TTC549 (cell line): Measurements from ENCODE around the gene PRSS27.
"Not testable (repeated sequence)": the region's sequence is repeated elsewhere in the genome, so short reads cannot be mapped to it uniquely, and the experiment has no call there.

Experiments
- FAIRE-seq: peaks from 2 replicates; lab custom pipeline; 2012; peaks lifted over from hg19 to GRCh38; lab: Jason Lieb, UNC

Gene PRSS27

GRCh38 chr16:2692251-2692947, 27.6 kb downstream of the PRSS27 start:
- no peak for FAIRE-seq

- no peak for FAIRE-seq
Measured at GRCh38 chr16:2691491-2692248, 28.4 kb downstream of the PRSS27 start.

- no peak for FAIRE-seq
Measured at GRCh38 chr16:2690852-2691251, 29.2 kb downstream of the PRSS27 start.

GRCh38 chr16:2689968-2690801, 29.8 kb downstream of the PRSS27 start:
- FAIRE-seq, result no peak

- FAIRE-seq, result not testable (repeated sequence)
Measured at GRCh38 chr16:2689422-2689821, 30.6 kb downstream of the PRSS27 start.

- FAIRE-seq, result no peak
Measured at GRCh38 chr16:2687531-2688308, 32.3 kb downstream of the PRSS27 start.

- no peak for FAIRE-seq
Measured at GRCh38 chr16:2686912-2687507, 33.0 kb downstream of the PRSS27 start.

- not testable (repeated sequence) for FAIRE-seq
Measured at GRCh38 chr16:2686075-2686474, 33.9 kb downstream of the PRSS27 start.

GRCh38 chr16:2683041-2683440, 37.0 kb downstream of the PRSS27 start:
- not testable (repeated sequence) for FAIRE-seq

- FAIRE-seq, result no peak
Measured at GRCh38 chr16:2682209-2683021, 37.6 kb downstream of the PRSS27 start, which contains the start of gene KCTD5. KCTD5 (plus strand) TSS chr16:2682523; CDS start chr16:2682549, 26 bp downstream.

GRCh38 chr16:2680360-2680759, 39.7 kb downstream of the PRSS27 start:
- FAIRE-seq, result not testable (repeated sequence)

- not testable (repeated sequence) for FAIRE-seq
Measured at GRCh38 chr16:2679902-2680301, 40.1 kb downstream of the PRSS27 start.

GRCh38 chr16:2678206-2678965, 41.6 kb downstream of the PRSS27 start:
- not testable (repeated sequence) for FAIRE-seq

GRCh38 chr16:2676937-2677336, 43.1 kb downstream of the PRSS27 start:
- FAIRE-seq, result not testable (repeated sequence)

GRCh38 chr16:2675714-2676113, 44.3 kb downstream of the PRSS27 start:
- FAIRE-seq, result no peak

GRCh38 chr16:2675021-2675420, 45.0 kb downstream of the PRSS27 start:
- FAIRE-seq, result no peak

- no peak for FAIRE-seq
Measured at GRCh38 chr16:2673066-2673999, 46.7 kb downstream of the PRSS27 start.

- no peak for FAIRE-seq
Measured at GRCh38 chr16:2671741-2672140, 48.3 kb downstream of the PRSS27 start.

GRCh38 chr16:2671193-2671592, 48.8 kb downstream of the PRSS27 start:
- FAIRE-seq, result not testable (repeated sequence)
